Lower leg skin (tissue), 3 donors: Measurements from ENCODE around the gene TBCEL.

Experiments used
- CTCF ChIP-seq, 3 donors: fragments of 450-650 bp; IDR thresholded peaks; one replicate each; pipeline ENCODE4 v1.5.1; 2016; ENCODE audit warnings: antibody characterized with exemption in 3 of 3, mild to moderate bottlenecking in 3 of 3, moderate library complexity in 2 of 3
- POLR2A ChIP-seq, 2 donors: fragments of 450-650 bp; IDR thresholded peaks; one replicate each; pipeline ENCODE4 v1.6.1; 2016 to 2017; ENCODE audit warnings: antibody characterized with exemption in 2 of 2, mild to moderate bottlenecking in 1 of 2, moderate library complexity in 1 of 2

GRCh38 chr11:121099885-121100284, 76.0 kb downstream of the TBCEL start:
- TF ChIP-seq CTCF (IDR thresholded peaks at IDR 0.05) = no peak
- TF ChIP-seq POLR2A (IDR thresholded peaks at IDR 0.05) = no peak
